ENCODE measurements around the gene TMEM37. TPM values are rescaled to one million over a fixed set of nuclear protein-coding genes. Genes with fewer than 3 reads are reported as not detected.

Gene TMEM37
- total RNA-seq, 1 experiment from 2014 or later = 2.3 TPM

DNA sequence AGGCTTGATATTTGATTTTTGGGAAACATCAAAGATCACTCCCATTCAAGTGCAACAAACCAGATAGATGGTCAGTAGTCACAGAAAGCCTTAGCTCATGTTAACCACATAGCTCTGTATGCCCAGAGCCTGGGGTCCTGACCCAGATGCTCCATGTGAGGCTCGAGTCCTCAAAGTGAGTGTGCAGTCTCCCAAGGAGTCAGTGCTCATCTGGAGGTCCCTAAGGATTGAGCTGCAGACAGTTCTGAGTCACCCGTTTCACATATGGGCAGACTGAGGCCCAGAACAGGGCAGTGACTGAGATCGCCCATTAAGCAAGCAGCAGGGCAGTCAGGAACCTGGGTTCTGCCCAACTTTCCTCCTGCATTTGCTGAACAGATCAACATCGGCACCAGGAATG is 9.2 kb downstream of the TMEM37 start:
- Histone ChIP-seq H3K36me3 (ENCODE audit: control insufficient read depth in 1 of 2, insufficient read depth in 2 of 2, low read length in 2 of 2) (no peaks in the 10 kb centered on the region), H3K4me1 (ENCODE audit: control insufficient read depth in 1 of 2, insufficient read depth in 2 of 2, low read length in 2 of 2) (no peaks in the 10 kb centered on the region), H3K27ac (ENCODE audit: low read depth, low read length) (no peak overlapping the region), H3K4me3 (replicated peaks in 1 of 2; ENCODE audit: low read depth in 1 of 2, low read length in 2 of 2) (no peak overlapping the region), H4K20me1 (ENCODE audit: insufficient read depth) (no peaks in the 10 kb centered on the region), H3K4me2 (ENCODE audit: low read length) (no peak overlapping the region), H3K9ac (ENCODE audit: low read length) (no peak overlapping the region), H3K9me2 (ENCODE audit: insufficient read depth) (no peaks in the 10 kb centered on the region), H3K9me3 (ENCODE audit: control insufficient read depth in 1 of 2, insufficient read depth in 1 of 2, low read depth in 1 of 2, low read length in 2 of 2) (no peaks in the 10 kb centered on the region), H3K27me3 (ENCODE audit: insufficient read depth, low read length) (no peaks in the 10 kb centered on the region), H2AFZ (ENCODE audit: low read depth, low read length, poor library complexity, severe bottlenecking) (no peak overlapping the region), H3K79me2 (ENCODE audit: insufficient read depth, low read length) (no peaks in the 10 kb centered on the region)
- ATAC-seq (no peak), DNase-seq (ENCODE audit: low read depth, low spot score) (no peak)
- intact Hi-C loops (cut with micrococcal nuclease) = no loop called here
- ChIA-PET CTCF (no interaction called here), RAD21 (ENCODE audit: low non-redundant PET in 1 of 2, low total read pairs in 2 of 2, uncharacterized antibody in 2 of 2, unreplicated experiment in 2 of 2) (no interaction called here), POLR2A (no interaction called here)
- TF ChIP-seq RAD21 (IDR thresholded peaks at IDR 0.05; ENCODE audit: low read depth) (no peak), SIN3A (IDR thresholded peaks at IDR 0.05; ENCODE audit: low read depth) (no peak), SRF (IDR thresholded peaks at IDR 0.05; ENCODE audit: low read depth) (no peak), FOSL1 (IDR thresholded peaks at IDR 0.05; ENCODE audit: low read depth) (no peak), POLR2AphosphoS5 (IDR thresholded peaks at IDR 0.05; ENCODE audit: low read depth, low read length) (no peak), CBX3 (IDR thresholded peaks at IDR 0.05; ENCODE audit: low read depth) (no peak), ZNF274 (IDR thresholded peaks at IDR 0.05; ENCODE audit: low read depth, low read length) (no peak), SP1 (IDR thresholded peaks at IDR 0.05; ENCODE audit: low read depth) (no peak), ELF1 (IDR thresholded peaks at IDR 0.05; ENCODE audit: borderline replicate concordance, low read depth) (no peak), EGR1 (IDR thresholded peaks at IDR 0.05; ENCODE audit: low read depth) (no peak), TCF7L2 (IDR thresholded peaks at IDR 0.05; ENCODE audit: borderline replicate concordance, extremely low read depth, insufficient read depth, insufficient read length) (no peak), YY1 (IDR thresholded peaks at IDR 0.05; ENCODE audit: extremely low read depth, insufficient replicate concordance, low read depth, low read length) (no peak), EZH2 (IDR thresholded peaks at IDR 0.05) (no peak), EZH2phosphoT487 (IDR thresholded peaks at IDR 0.05; ENCODE audit: borderline replicate concordance) (no peak), ZFX (IDR thresholded peaks at IDR 0.05) (no peak)
- TF ChIP-seq, protein P1, sequence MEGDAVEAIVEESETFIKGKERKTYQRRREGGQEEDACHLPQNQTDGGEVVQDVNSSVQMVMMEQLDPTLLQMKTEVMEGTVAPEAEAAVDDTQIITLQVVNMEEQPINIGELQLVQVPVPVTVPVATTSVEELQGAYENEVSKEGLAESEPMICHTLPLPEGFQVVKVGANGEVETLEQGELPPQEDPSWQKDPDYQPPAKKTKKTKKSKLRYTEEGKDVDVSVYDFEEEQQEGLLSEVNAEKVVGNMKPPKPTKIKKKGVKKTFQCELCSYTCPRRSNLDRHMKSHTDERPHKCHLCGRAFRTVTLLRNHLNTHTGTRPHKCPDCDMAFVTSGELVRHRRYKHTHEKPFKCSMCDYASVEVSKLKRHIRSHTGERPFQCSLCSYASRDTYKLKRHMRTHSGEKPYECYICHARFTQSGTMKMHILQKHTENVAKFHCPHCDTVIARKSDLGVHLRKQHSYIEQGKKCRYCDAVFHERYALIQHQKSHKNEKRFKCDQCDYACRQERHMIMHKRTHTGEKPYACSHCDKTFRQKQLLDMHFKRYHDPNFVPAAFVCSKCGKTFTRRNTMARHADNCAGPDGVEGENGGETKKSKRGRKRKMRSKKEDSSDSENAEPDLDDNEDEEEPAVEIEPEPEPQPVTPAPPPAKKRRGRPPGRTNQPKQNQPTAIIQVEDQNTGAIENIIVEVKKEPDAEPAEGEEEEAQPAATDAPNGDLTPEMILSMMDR (IDR thresholded peaks at IDR 0.05 in 2 of 3, conservative IDR thresholded peaks at IDR 0.05 in 1 of 3; ENCODE audit: borderline replicate concordance in 1 of 3, insufficient read depth in 1 of 3, low read depth in 2 of 3, low read length in 2 of 3) = no peak
- TF ChIP-seq, protein P2, sequence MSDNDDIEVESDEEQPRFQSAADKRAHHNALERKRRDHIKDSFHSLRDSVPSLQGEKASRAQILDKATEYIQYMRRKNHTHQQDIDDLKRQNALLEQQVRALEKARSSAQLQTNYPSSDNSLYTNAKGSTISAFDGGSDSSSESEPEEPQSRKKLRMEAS (IDR thresholded peaks at IDR 0.05) = no peak
- TF ChIP-seq, protein P3, sequence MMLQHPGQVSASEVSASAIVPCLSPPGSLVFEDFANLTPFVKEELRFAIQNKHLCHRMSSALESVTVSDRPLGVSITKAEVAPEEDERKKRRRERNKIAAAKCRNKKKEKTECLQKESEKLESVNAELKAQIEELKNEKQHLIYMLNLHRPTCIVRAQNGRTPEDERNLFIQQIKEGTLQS (IDR thresholded peaks at IDR 0.05) = no peak
- TF ChIP-seq, protein P4, sequence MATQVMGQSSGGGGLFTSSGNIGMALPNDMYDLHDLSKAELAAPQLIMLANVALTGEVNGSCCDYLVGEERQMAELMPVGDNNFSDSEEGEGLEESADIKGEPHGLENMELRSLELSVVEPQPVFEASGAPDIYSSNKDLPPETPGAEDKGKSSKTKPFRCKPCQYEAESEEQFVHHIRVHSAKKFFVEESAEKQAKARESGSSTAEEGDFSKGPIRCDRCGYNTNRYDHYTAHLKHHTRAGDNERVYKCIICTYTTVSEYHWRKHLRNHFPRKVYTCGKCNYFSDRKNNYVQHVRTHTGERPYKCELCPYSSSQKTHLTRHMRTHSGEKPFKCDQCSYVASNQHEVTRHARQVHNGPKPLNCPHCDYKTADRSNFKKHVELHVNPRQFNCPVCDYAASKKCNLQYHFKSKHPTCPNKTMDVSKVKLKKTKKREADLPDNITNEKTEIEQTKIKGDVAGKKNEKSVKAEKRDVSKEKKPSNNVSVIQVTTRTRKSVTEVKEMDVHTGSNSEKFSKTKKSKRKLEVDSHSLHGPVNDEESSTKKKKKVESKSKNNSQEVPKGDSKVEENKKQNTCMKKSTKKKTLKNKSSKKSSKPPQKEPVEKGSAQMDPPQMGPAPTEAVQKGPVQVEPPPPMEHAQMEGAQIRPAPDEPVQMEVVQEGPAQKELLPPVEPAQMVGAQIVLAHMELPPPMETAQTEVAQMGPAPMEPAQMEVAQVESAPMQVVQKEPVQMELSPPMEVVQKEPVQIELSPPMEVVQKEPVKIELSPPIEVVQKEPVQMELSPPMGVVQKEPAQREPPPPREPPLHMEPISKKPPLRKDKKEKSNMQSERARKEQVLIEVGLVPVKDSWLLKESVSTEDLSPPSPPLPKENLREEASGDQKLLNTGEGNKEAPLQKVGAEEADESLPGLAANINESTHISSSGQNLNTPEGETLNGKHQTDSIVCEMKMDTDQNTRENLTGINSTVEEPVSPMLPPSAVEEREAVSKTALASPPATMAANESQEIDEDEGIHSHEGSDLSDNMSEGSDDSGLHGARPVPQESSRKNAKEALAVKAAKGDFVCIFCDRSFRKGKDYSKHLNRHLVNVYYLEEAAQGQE (IDR thresholded peaks at IDR 0.05; ENCODE audit: low read depth) = no peak
- no TSS peak for BruUV-seq (replicated peaks)

Measured in HCT116 (cell line).